CD4-positive, alpha-beta memory T cell (primary cell): ENCODE results near the gene ZNF473. TPM values are rescaled to one million over a fixed set of nuclear protein-coding genes. Genes with fewer than 3 reads are reported as not detected.
"Not testable (repeated sequence)": the region's sequence is repeated elsewhere in the genome, so short reads cannot be mapped to it uniquely, and the experiment has no call there.

Experiments used
- CTCF ChIA-PET: fragments of 350-600 bp; sonication (Branson Sonifier 250); formaldehyde crosslinking; loops from one replicate; lab custom pipeline; 2021; ENCODE audit warnings: inconsistent platforms; ENCODE audit not compliant: partially characterized antibody; lab: Charles Lee
- POLR2A ChIA-PET: fragments of 350-600 bp; sonication (Branson Sonifier 250); formaldehyde crosslinking; loops from one replicate; lab custom pipeline; 2021; ENCODE audit not compliant: partially characterized antibody; lab: Charles Lee
- DNase-seq, 5 donors: peaks; one replicate each; pipeline versions ENCODE4 v3.0.0 to v3.0.0-alpha.2; 2020 to 2022; ENCODE audit warnings: mixed read lengths in 1 of 5
- H3K27ac ChIP-seq: one replicate; pipeline ENCODE4 v1.7.0; 2013; ENCODE audit warnings: low read depth, low read length
- H3K27me3 ChIP-seq: 2 replicates; pipeline ENCODE4 v1.7.0; 2013; ENCODE audit warnings: mild to moderate bottlenecking, low read length, moderate library complexity; ENCODE audit not compliant: insufficient read depth
- H3K36me3 ChIP-seq: 2 replicates; pipeline ENCODE4 v1.7.0; 2013; ENCODE audit warnings: mild to moderate bottlenecking, low read length, moderate library complexity; ENCODE audit not compliant: insufficient read depth
- H3K4me1 ChIP-seq: 2 replicates; pipeline ENCODE4 v1.7.0; 2013; ENCODE audit warnings: mild to moderate bottlenecking, low read length, moderate library complexity; ENCODE audit not compliant: insufficient read depth
- H3K4me3 ChIP-seq, 2 donors: one replicate each; pipeline ENCODE4 v1.7.0; 2013; ENCODE audit warnings: low read length in 2 of 2, mild to moderate bottlenecking in 1 of 2
- H3K9me3 ChIP-seq, 2 donors: one replicate each; pipeline ENCODE4 v1.7.0; 2013; ENCODE audit warnings: low read length in 2 of 2, control low read depth in 1 of 2; ENCODE audit not compliant: control insufficient read depth in 1 of 2
- H3K27ac Mint-ChIP-seq, 7 donors: one replicate each; pipeline ENCODE4 v1.8.0; 2020 to 2021; ENCODE audit warnings: mixed read lengths in 7 of 7, mild to moderate bottlenecking in 6 of 7, inconsistent platforms in 3 of 7, moderate library complexity in 3 of 7
- H3K27me3 Mint-ChIP-seq, 2 donors: one replicate each; pipeline ENCODE4 v1.8.0; 2020 to 2021; ENCODE audit warnings: mixed read lengths in 2 of 2
- H3K36me3 Mint-ChIP-seq, 2 donors: one replicate each; pipeline ENCODE4 v1.8.0; 2020 to 2021; ENCODE audit warnings: mixed read lengths in 2 of 2, inconsistent platforms in 1 of 2, mild to moderate bottlenecking in 1 of 2
- H3K4me1 Mint-ChIP-seq, 4 donors: one replicate each; pipeline ENCODE4 v1.8.0; 2020 to 2021; ENCODE audit warnings: mixed read lengths in 4 of 4, mild to moderate bottlenecking in 1 of 4
- H3K4me3 Mint-ChIP-seq, 8 donors: one replicate each; pipeline ENCODE4 v1.8.0; 2020 to 2021; ENCODE audit warnings: mixed read lengths in 8 of 8, mild to moderate bottlenecking in 7 of 8, moderate library complexity in 6 of 8, inconsistent platforms in 3 of 8
- H3K9me3 Mint-ChIP-seq, 8 donors: one replicate each; pipeline ENCODE4 v1.8.0; 2020 to 2021; ENCODE audit warnings: mixed read lengths in 8 of 8, mild to moderate bottlenecking in 5 of 8, inconsistent platforms in 3 of 8, moderate library complexity in 1 of 8
- intact Hi-C: fragments of 100-400 bp; cut with micrococcal nuclease; formaldehyde crosslinking; loops from one replicate; pipeline ENCODE4 v1.15.1; 2023
- polyA plus RNA-seq, 2 donors: library from polyadenylated mRNA; unstranded; fragments of 300-500 nt; fragmentation: Illumina TruSeq; gene quantifications; one replicate each; pipeline ENCODE4 v1.2.3, GENCODE V29; 2021
- total RNA-seq, 2 experiments: library from RNA; stranded (reverse); gene quantifications; one replicate each; pipeline ENCODE4 v1.2.3, GENCODE V29; 2021

ZNF473 gene
- total and polyA plus RNA-seq, 4 experiments from 2014 or later: 2.0 to 9.0 (median 6.9) TPM

- H3K36me3 ChIP-seq, H3K27ac Mint-ChIP-seq, H3K27ac ChIP-seq, H3K4me1 Mint-ChIP-seq, H3K4me1 ChIP-seq, H3K9me3 Mint-ChIP-seq, intact Hi-C loops, H3K9me3 ChIP-seq, POLR2A ChIA-PET, H3K4me3 ChIP-seq, H3K27me3 ChIP-seq, H3K27me3 Mint-ChIP-seq, H3K4me3 Mint-ChIP-seq, H3K36me3 Mint-ChIP-seq, CTCF ChIA-PET: not testable (repeated sequence)
- peak in 3 of 5 donors; percentile 8 to 19 (median 8) for DNase-seq
Measured at GRCh38 chr19:50090706-50091105, 64.9 kb downstream of the ZNF473 start.

GRCh38 chr19:50091786-50092185, 66.0 kb downstream of the ZNF473 start:
- H3K27me3 ChIP-seq, H3K27ac Mint-ChIP-seq, DNase-seq, H3K4me1 Mint-ChIP-seq, POLR2A ChIA-PET, H3K9me3 Mint-ChIP-seq, H3K27ac ChIP-seq, H3K36me3 Mint-ChIP-seq, intact Hi-C loops, H3K36me3 ChIP-seq, H3K9me3 ChIP-seq, H3K4me3 ChIP-seq, H3K4me3 Mint-ChIP-seq, H3K4me1 ChIP-seq, CTCF ChIA-PET, H3K27me3 Mint-ChIP-seq: not testable (repeated sequence)

GRCh38 chr19:50092597-50092996, 66.8 kb downstream of the ZNF473 start:
- H3K4me3 ChIP-seq, H3K27me3 Mint-ChIP-seq, CTCF ChIA-PET, H3K27ac ChIP-seq, H3K4me3 Mint-ChIP-seq, H3K4me1 Mint-ChIP-seq, H3K9me3 ChIP-seq, intact Hi-C loops, DNase-seq, H3K27ac Mint-ChIP-seq, H3K36me3 Mint-ChIP-seq, H3K9me3 Mint-ChIP-seq, H3K36me3 ChIP-seq, POLR2A ChIA-PET, H3K4me1 ChIP-seq, H3K27me3 ChIP-seq: not testable (repeated sequence)

GRCh38 chr19:50097884-50098283, 72.1 kb downstream of the ZNF473 start:
- H3K27ac ChIP-seq, CTCF ChIA-PET, H3K4me3 Mint-ChIP-seq, POLR2A ChIA-PET, H3K4me1 Mint-ChIP-seq, H3K9me3 ChIP-seq, H3K27ac Mint-ChIP-seq, H3K27me3 Mint-ChIP-seq, H3K4me3 ChIP-seq, H3K9me3 Mint-ChIP-seq, H3K36me3 Mint-ChIP-seq, intact Hi-C loops, H3K4me1 ChIP-seq, H3K27me3 ChIP-seq, DNase-seq, H3K36me3 ChIP-seq: not testable (repeated sequence)

GRCh38 chr19:50098892-50099291, 73.1 kb downstream of the ZNF473 start:
- H3K4me3 Mint-ChIP-seq, CTCF ChIA-PET, H3K9me3 ChIP-seq, H3K9me3 Mint-ChIP-seq, H3K4me3 ChIP-seq, H3K4me1 ChIP-seq, H3K27ac Mint-ChIP-seq, H3K36me3 Mint-ChIP-seq, H3K27me3 Mint-ChIP-seq, H3K36me3 ChIP-seq, H3K27me3 ChIP-seq, H3K27ac ChIP-seq, POLR2A ChIA-PET, H3K4me1 Mint-ChIP-seq, intact Hi-C loops: not testable (repeated sequence)
- DNase-seq: peak in 1 of 5 donors; percentile 31

- H3K4me3 Mint-ChIP-seq, POLR2A ChIA-PET, H3K4me3 ChIP-seq, intact Hi-C loops, H3K9me3 ChIP-seq, H3K4me1 Mint-ChIP-seq, H3K36me3 ChIP-seq, H3K27ac ChIP-seq, H3K27me3 Mint-ChIP-seq, H3K36me3 Mint-ChIP-seq, H3K9me3 Mint-ChIP-seq, H3K4me1 ChIP-seq, CTCF ChIA-PET, DNase-seq, H3K27me3 ChIP-seq, H3K27ac Mint-ChIP-seq: not testable (repeated sequence)
Measured at GRCh38 chr19:50099696-50100095, 73.9 kb downstream of the ZNF473 start.

GRCh38 chr19:50100946-50101345, 75.1 kb downstream of the ZNF473 start:
- H3K9me3 Mint-ChIP-seq, intact Hi-C loops, DNase-seq, H3K4me3 Mint-ChIP-seq, H3K9me3 ChIP-seq, H3K36me3 Mint-ChIP-seq, POLR2A ChIA-PET, H3K36me3 ChIP-seq, CTCF ChIA-PET, H3K27me3 Mint-ChIP-seq, H3K27ac Mint-ChIP-seq, H3K4me1 Mint-ChIP-seq, H3K4me1 ChIP-seq, H3K4me3 ChIP-seq, H3K27ac ChIP-seq, H3K27me3 ChIP-seq: not testable (repeated sequence)
